ENCODE results near the gene CCDC93. TPM values are rescaled to one million over a fixed set of nuclear protein-coding genes. Genes with fewer than 3 reads are reported as not detected.

The CCDC93 gene
- total RNA-seq, 1 donor from 2014 or later, result 37.8 TPM

DNA sequence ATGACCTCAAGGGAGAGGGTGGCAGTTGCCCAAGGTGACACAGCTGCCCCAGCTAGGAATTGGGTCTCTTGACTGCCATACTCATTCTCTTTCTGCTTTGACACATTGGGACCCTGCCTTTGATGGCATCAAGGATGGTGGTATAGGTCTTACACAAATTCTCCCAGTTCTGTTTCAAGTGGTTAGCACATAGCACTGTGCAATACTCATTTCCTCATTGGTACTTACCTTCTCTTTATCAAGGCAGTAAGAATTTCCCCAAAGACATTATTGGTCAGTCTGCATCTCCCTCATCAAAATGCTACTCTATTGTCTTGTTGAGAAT, 35.9 kb upstream of the CCDC93 start:
- intact Hi-C loops (cut with DNase I), result no loop called here
- DNase-seq (no peak), ATAC-seq (no peak)
- H3K27ac ChIP-seq, result no peak overlapping the region
- no peaks in the 10 kb centered on the region for H3K36me3 ChIP-seq
- TF ChIP-seq, protein P1, sequence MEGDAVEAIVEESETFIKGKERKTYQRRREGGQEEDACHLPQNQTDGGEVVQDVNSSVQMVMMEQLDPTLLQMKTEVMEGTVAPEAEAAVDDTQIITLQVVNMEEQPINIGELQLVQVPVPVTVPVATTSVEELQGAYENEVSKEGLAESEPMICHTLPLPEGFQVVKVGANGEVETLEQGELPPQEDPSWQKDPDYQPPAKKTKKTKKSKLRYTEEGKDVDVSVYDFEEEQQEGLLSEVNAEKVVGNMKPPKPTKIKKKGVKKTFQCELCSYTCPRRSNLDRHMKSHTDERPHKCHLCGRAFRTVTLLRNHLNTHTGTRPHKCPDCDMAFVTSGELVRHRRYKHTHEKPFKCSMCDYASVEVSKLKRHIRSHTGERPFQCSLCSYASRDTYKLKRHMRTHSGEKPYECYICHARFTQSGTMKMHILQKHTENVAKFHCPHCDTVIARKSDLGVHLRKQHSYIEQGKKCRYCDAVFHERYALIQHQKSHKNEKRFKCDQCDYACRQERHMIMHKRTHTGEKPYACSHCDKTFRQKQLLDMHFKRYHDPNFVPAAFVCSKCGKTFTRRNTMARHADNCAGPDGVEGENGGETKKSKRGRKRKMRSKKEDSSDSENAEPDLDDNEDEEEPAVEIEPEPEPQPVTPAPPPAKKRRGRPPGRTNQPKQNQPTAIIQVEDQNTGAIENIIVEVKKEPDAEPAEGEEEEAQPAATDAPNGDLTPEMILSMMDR (IDR thresholded peaks at IDR 0.05), result no peak
- peaks cover 8% of the 10 kb centered on the region for H3K4me1 ChIP-seq
- peaks cover 14% of the 10 kb centered on the region for H3K27me3 ChIP-seq
- no peak overlapping the region for H3K4me3 ChIP-seq
- no peaks in the 10 kb centered on the region for H3K9me3 ChIP-seq

DNA sequence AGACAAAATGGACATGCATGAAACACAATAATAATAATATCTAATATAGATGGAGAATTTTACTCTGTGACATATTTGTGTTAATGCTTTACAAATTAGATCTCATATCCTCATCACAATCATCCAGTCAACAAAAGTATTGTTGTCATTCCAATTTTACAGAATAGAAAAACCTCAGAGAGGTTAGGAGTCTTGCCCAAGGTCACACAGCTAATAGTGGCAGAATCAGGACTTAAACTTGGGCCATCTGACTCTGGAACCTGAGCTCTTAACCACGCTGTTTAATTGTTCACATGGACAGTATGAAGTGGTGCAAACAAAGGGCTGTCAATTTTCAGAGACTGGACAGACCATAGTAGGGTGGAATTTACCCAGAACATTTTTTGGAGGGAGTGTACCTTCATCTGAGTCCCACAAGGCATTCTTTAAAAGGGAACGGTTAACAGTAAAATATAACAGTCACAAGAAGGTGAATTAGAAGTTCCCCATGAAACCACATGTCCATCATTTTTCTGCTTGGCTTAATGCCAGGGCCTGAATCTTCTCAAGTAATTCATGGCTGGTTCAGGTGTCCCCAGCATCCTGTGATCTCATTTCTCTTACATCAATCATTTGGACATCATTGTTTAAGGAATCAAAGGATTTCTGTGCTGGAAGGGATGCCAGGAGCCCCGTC, 35.4 kb upstream of the CCDC93 start:
- Histone ChIP-seq H3K27me3 (peaks cover 14% of the 10 kb centered on the region), H3K9me3 (no peaks in the 10 kb centered on the region), H3K27ac (no peak overlapping the region), H3K4me3 (no peak overlapping the region), H3K36me3 (no peaks in the 10 kb centered on the region), H3K4me1 (peaks cover 8% of the 10 kb centered on the region)
- ATAC-seq, result no peak
- intact Hi-C loops (cut with DNase I), result no loop called here
- no peak for DNase-seq
- TF ChIP-seq, protein P1 (IDR thresholded peaks at IDR 0.05), result no peak

DNA sequence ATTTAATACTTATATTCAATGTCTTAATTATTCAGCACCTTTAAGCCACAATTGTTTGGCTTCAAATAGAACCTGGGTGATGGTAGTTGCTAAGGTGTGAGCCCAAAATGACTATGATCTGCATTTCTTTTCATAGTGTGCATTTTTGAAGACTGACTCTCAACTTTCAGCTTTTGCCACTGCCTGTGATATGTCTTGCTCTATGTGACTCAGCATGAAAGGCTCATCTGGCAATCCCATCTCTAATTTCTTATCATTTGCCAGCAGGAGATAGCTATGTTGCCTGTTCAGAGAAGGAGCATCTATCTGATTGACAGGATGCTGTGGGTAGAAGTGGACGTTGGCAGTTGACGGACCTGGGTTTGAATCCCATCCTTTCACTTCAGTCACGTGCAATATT, 34.5 kb upstream of the CCDC93 start:
- no peak for ATAC-seq
- no peak for DNase-seq
- Histone ChIP-seq H3K27ac (no peak overlapping the region), H3K4me3 (no peak overlapping the region), H3K4me1 (peaks cover 8% of the 10 kb centered on the region), H3K27me3 (peaks cover 14% of the 10 kb centered on the region), H3K36me3 (no peaks in the 10 kb centered on the region), H3K9me3 (no peaks in the 10 kb centered on the region)
- intact Hi-C loops (cut with DNase I), result no loop called here
- TF ChIP-seq, protein P1 (IDR thresholded peaks at IDR 0.05), result no peak

DNA sequence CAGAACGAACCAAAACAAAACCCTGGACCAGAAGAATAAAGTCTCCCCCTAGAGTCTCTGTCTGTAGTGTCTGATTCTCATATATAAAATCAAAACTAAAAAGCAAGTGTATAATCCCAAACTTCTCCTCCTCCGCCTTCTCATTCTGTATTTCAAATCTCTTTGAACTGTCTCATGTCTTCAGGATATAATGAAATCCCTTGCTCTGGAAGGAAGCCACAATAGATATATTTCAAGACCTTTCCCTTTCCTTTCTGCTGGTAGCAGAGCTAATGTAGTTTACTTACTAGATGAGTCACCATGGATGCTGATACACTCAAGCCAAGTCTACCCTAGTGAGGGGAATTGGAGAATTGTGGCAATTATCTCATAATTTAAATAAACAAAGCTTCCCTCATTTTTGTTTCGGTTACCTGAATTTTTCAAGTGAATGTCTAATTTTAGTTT, 33.5 kb upstream of the CCDC93 start:
- intact Hi-C loops (cut with DNase I), result no loop called here
- Histone ChIP-seq H3K27me3 (peaks cover 19% of the 10 kb centered on the region), H3K4me1 (peaks cover 8% of the 10 kb centered on the region), H3K27ac (no peak overlapping the region), H3K9me3 (no peaks in the 10 kb centered on the region), H3K4me3 (no peak overlapping the region), H3K36me3 (no peaks in the 10 kb centered on the region)
- DNase-seq, result no peak
- TF ChIP-seq, protein P1 (IDR thresholded peaks at IDR 0.05), result no peak
- peak; percentile 40 for ATAC-seq

DNA sequence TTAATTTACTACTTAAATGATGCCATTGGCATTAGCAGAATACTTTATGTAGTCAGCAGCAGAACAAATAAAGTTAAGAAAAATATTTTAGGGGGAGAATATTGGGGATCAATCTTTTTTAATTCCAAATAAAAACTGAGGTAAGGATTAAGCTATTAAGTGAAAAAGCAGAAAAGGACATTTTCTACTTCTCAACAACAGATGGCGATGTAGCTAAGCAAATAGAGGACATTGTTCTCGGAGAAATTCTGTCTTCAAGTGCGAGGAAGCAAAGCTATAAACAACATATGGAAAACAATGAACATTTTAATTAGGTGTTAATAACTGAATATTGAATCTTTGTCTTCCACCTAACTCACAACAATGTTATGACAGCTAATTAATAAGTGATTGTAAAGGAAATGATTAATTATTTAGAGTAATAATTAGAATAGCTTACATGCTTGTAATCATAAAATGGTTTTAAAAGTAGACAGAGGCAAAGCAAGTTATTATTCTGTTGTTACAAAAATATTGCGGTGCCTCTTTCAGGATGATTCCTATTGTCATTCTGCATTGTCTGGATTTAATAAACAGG, 32.9 kb upstream of the CCDC93 start:
- intact Hi-C loops (cut with DNase I), result no loop called here
- Histone ChIP-seq H3K4me1 (peaks cover 8% of the 10 kb centered on the region), H3K36me3 (no peaks in the 10 kb centered on the region), H3K27me3 (peaks cover 26% of the 10 kb centered on the region), H3K27ac (no peak overlapping the region), H3K9me3 (no peaks in the 10 kb centered on the region), H3K4me3 (no peak overlapping the region)
- TF ChIP-seq, protein P1 (IDR thresholded peaks at IDR 0.05), result peak; percentile 68
- DNase-seq, result no peak
- ATAC-seq, result peak; percentile 68
